HG03025 (cell line): ENCODE results near the gene AGO4.
"Not testable (repeated sequence)": the region's sequence is repeated elsewhere in the genome, so short reads cannot be mapped to it uniquely, and the experiment has no call there.

Source experiments
- ATAC-seq: cut with Tn5 transposase; IDR thresholded peaks from one replicate; pipeline ENCODE4 v1.9.1; 2021; ENCODE audit warnings: mild to moderate bottlenecking, moderate library complexity; ENCODE audit not compliant: unreplicated experiment, low FRiP score

Gene AGO4

GRCh38 chr1:35863136-35863535, 55.3 kb downstream of the AGO4 start:
- no peak for ATAC-seq

DNA sequence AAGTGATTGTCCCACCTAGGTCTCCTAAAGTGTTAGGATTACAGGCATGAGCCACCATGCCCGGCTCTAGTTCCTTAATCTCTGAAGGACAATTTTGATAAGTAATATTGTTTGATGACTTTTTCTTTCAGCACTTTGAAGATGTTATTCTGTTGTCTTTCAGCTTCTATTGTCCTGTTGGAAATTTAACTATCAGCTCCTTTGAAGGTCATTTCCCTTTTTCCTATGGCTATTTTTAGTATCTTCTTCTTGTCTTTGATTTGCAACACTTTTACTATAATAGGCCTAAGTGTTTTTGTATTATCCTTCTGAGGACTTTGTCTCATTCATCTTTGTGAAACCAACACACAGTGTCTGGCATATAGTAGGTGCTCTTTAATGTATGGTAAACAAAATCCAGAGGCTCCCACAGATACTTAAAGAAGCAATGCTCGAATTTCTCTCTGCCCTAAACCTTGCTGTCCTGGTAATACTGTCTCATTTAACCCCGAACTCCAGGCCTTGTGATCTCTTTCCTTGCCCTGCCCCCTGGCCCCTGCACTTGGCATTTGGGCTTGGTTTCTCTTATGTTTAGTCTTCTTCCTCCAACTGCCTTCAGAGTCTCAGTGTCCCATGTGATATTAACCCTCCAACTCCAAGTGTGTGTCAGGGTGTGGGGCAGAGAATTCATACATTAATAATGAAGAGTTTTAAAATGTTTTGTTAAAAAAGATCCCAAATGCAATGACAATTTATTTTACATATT, 56.2 kb downstream of the AGO4 start:
- ATAC-seq, result no peak

- ATAC-seq, result no peak
These were observed 57.0 kb downstream of the AGO4 start for GRCh38 chr1:35864813-35865212.

GRCh38 chr1:35866991-35867390, 59.2 kb downstream of the AGO4 start:
- no peak for ATAC-seq

DNA sequence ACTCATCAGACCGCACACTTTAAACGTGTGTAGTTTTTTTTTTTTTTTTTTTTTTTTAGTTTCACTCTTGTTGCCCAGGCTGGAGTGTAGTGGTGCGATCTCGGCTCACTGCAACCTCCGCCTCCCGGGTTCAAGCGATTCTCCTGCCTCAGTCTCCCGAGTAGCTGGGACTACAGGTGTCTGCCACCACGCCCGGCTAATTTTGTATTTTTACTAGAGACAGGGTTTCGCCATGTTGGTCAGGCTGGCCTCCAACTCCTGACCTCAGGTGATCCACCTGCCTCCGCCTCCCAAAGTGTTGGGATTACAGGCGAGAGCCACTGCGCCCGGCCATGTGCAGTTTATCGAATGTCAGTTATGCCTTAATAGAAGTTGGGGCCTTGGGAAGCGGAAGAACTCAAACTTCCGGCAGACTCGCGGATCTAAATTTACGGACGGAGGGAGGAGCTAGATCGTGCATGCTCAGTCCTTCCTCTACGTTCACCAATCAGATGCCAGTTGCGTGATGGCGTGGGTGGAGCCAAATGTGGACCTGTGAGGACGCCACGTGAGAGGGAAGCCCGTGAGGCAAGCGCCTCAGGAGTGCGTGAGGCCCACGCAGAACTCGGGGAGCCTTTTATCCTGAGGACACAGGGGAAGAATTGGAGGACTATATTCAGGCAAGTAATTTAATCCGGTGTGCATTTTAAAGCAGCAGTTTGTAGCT, 61.6 kb downstream of the AGO4 start:
- not testable (repeated sequence) for ATAC-seq

GRCh38 chr1:35870651-35871309, 63.0 kb downstream of the AGO4 start:
- no peak for ATAC-seq

GRCh38 chr1:35873243-35873750, 65.5 kb downstream of the AGO4 start:
- ATAC-seq, result no peak

GRCh38 chr1:35874115-35874514, 66.3 kb downstream of the AGO4 start:
- not testable (repeated sequence) for ATAC-seq

- no peak for ATAC-seq
These were observed 69.2 kb downstream of the AGO4 start for GRCh38 chr1:35876988-35877387.

GRCh38 chr1:35881850-35882273, 74.0 kb downstream of the AGO4 start:
- ATAC-seq, result no peak

- ATAC-seq, result no peak
These were observed 74.7 kb downstream of the AGO4 start for GRCh38 chr1:35882586-35882944.

GRCh38 chr1:35882945-35883634, 75.3 kb downstream of the AGO4 start, which contains the start of gene AGO1:
AGO1 (plus strand) TSS chr1:35883209; CDS start chr1:35883422, 213 bp downstream.
- peak; percentile 73 for ATAC-seq

- ATAC-seq, result peak; percentile 14
These were observed 75.9 kb downstream of the AGO4 start for GRCh38 chr1:35883635-35884101.

- ATAC-seq, result no peak
These were observed 77.1 kb downstream of the AGO4 start for GRCh38 chr1:35884934-35885333.

DNA sequence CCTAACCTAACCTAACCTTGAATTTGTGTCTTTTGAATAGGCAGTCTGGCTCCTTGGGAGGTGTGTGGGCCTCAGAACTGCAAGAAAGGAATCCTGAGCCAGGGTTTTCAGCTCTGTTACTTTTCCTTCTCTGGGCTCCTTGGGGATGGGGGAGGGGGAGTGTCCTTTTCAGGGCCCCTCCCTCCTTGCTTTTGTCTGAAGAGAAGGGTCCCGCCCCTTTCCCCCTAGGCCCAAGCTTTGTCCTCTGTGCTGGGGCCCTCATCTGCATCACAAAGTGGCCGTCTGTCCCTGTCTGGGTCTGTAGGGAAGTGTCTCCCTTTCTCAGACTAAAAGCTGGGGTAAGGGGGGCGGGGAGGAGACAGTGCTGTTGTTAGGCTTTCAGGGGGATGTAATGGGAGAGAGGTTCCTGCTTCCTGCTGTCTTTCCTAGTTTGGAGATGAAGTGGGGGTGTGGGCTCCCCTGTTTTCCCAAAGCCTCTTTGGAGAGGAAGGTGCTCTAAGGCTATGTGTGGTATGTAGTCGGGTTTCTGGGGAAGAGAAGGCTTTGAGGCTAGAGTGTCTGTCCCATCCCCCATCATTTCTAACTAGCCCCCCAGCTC, 78.2 kb downstream of the AGO4 start:
- ATAC-seq, result no peak

GRCh38 chr1:35886577-35887431, 79.0 kb downstream of the AGO4 start:
- no peak for ATAC-seq

DNA sequence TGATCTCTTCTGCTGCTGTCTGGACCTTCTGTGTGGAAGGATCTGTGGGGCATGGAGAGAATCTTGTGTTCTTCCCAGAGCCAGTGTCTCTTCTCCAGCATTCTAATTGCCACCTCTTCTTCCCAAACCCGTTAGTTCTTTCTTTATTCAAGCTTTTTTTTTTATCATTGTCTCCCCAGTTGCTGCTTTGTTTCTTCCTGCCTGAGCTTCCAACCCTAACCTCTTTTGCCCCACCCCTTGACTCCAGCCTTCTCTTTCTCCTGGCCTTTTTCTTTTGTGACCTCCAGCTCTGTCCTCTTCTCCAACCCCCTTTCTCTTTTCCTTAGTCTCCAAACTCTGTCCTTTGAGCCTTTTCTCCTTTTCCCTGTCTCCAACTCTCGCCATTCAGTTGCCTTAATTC, 79.7 kb downstream of the AGO4 start:
- ATAC-seq, result no peak

- ATAC-seq, result no peak
These were observed 80.4 kb downstream of the AGO4 start for GRCh38 chr1:35888255-35888654.

DNA sequence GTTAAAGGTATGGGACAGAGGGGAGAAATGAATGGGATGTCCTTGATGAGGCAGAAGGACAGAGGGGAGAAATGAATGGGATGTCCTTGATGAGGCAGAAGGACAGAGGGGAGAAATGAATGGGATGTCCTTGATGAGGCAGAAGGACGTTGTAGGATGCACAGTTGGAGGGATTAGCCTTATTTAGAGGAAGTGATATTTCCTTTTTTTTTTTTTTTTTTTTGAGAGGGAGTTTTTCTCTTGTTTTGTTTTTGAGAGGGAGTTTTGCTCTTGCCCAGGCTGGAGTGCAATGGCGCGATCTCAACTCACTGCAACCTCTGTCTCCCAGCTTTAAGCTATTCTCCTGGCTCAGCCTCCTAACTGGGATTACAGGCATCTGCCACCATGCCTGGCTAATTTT, 81.2 kb downstream of the AGO4 start:
- not testable (repeated sequence) for ATAC-seq
